Jurkat, Clone E6-1 (cell line): ENCODE measurements around the gene SERPINA3. TPM values are rescaled to one million over a fixed set of nuclear protein-coding genes. Genes with fewer than 3 reads are reported as not detected.
"Not testable (repeated sequence)": the region's sequence is repeated elsewhere in the genome, so short reads cannot be mapped to it uniquely, and the experiment has no call there.

ENCODE experiments used
- DNase-seq: peaks from one replicate; pipeline ENCODE4 v3.0.0-alpha.2; 2011; ENCODE audit warnings: low read depth, low spot score
- H3K4me3 ChIP-seq: 2 replicates; pipeline ENCODE4 v1.5.1; 2011; ENCODE audit warnings: mild to moderate bottlenecking, low read length, control low read depth, moderate library complexity
- polyA plus RNA-seq: library from polyadenylated mRNA; unstranded; fragments of >200 nt; gene quantifications from one replicate; pipeline ENCODE4 v1.2.1, GENCODE V29; 2012; ENCODE audit warnings: missing spikeins; ENCODE audit not compliant: insufficient read length, insufficient read depth

Gene SERPINA3
- not detected for polyA plus RNA-seq

DNA sequence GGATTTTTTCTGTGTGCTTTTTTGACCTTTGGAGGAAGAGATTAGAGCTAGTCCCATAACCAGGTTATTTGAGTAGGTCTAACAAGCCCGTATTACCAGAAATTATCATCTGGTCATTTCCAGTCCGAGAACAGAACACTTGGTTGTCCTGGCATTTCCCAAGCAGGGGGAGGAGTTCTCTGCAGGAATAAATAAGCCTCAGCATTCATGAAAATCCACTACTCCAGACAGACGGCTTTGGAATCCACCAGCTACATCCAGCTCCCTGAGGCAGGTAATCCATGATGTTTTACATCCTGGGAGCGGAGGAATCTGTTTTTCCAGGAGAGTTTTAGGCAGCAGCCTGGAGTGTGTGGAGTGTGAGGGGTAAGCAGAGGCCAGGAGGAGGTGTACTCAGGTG, at the start of gene SERPINA3:
TSS of gene SERPINA3 (plus strand) at position 218 of the 400 bp plus-strand sequence. CDS start 2,051 bp downstream, outside the sequence.
- no peak for DNase-seq
- H3K4me3 ChIP-seq: no peak within 1 kb of the TSS

- H3K4me3 ChIP-seq: no peak overlapping the region
- DNase-seq: no peak
These were observed 49.0 kb upstream of the SERPINA3 start for GRCh38 chr14:94562941-94563883.

GRCh38 chr14:94564381-94564780, 47.8 kb upstream of the SERPINA3 start:
- no peak for DNase-seq
- no peak overlapping the region for H3K4me3 ChIP-seq

DNA sequence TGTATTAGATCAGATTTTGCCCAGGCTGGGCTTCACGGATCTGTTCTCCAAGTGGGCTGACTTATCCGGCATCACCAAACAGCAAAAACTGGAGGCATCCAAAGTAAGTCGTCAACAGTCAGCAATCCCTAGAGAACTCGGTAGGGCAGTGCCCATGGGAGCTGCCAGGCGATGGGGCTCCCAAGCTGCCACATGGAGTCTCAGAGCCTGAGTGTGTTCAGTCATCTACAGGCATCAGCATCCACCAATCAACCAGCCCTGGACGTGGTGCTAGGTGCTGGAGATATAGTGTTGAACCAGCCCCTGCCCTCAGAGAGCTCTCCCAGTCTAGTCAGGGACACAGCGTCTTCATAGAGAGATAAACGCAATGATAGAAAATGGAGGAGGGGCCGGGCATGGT, 44.0 kb upstream of the SERPINA3 start:
- no peak for DNase-seq
- H3K4me3 ChIP-seq: no peak overlapping the region

- no peak overlapping the region for H3K4me3 ChIP-seq
- no peak for DNase-seq
These were observed 42.7 kb upstream of the SERPINA3 start for GRCh38 chr14:94569381-94570001.

DNA sequence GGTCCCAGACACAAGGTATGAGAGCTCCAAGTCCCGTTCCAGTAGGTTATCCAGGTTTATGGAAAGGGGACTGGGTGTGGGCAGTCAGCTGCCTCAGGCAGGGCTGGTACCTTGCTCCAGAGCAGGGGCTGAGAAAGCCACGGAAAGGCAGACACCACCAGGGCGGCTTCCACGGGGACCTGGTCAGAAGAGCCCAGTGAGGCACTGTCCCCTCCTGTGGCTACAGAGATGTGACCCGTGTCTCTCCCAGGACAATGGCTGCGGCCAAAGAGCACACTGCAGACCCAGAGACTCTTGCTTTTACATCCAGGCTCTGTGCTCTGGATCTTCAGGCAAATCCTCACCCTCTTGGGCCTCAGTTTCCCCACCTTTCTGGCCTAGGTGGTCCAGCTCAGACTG, 42.2 kb upstream of the SERPINA3 start:
- no peak for DNase-seq
- no peak overlapping the region for H3K4me3 ChIP-seq

GRCh38 chr14:94570440-94570839, 41.8 kb upstream of the SERPINA3 start:
- no peak for DNase-seq

GRCh38 chr14:94571395-94571794, 40.8 kb upstream of the SERPINA3 start:
- DNase-seq: no peak
- H3K4me3 ChIP-seq: no peak overlapping the region

More at GRCh38 chr14:94570440-94570839, 41.8 kb upstream of the SERPINA3 start:
- no peak overlapping the region for H3K4me3 ChIP-seq

DNA sequence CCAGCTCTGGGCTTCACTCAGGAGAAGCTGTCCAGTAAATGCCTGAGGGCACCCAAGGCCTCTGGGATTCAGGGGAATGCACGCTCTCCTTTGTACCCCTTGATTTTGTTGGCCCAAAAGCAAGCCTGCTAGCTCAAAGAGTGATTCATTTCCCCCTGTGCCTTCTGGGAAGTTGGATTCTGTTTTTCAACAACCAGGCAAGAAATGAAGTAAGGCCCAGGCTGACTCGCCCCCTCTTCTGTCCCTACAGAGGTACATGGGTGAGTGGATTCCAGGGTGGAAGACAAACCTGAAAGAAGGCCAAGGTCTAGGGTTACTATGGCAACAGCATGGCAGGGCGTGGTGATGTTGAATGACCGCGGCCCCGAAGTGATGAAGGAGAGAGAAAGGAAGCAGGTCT, 40.2 kb upstream of the SERPINA3 start:
- H3K4me3 ChIP-seq: no peak overlapping the region
- no peak for DNase-seq

DNA sequence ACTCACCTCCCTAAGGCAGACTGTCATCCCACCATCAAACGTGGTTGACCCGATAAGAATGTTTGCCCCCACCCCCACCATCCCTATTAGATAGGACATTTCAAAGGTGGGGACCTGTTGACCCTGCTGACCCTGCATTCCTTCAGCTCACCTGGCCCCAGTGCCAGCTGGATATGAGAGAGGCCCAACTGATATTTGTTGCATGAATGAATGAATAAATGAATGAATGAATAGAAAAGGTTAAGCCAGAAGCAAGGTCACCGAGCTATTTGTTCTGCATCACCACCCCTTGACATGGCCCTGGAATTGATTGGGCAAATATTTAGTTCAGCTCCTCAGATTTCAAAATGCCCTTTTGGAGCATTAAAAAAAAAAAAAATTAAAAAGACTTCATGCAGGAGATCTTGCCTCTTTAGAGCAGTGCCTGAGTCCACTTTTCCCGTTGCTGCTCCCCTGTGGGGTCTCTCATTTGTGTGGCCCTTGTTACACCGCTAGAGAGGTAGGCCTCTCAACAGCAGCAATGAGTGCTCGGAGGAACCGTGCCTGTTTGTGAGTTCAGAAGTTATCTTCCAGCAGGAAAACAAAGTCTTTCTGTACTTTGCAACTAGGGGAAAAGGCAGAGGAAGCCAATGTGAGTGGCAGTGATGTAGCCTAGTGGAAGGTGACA, 39.4 kb upstream of the SERPINA3 start:
- no peak for DNase-seq
- no peak overlapping the region for H3K4me3 ChIP-seq

- DNase-seq: no peak
- H3K4me3 ChIP-seq: no peak overlapping the region
These were observed 38.5 kb upstream of the SERPINA3 start for GRCh38 chr14:94573475-94574277.

DNA sequence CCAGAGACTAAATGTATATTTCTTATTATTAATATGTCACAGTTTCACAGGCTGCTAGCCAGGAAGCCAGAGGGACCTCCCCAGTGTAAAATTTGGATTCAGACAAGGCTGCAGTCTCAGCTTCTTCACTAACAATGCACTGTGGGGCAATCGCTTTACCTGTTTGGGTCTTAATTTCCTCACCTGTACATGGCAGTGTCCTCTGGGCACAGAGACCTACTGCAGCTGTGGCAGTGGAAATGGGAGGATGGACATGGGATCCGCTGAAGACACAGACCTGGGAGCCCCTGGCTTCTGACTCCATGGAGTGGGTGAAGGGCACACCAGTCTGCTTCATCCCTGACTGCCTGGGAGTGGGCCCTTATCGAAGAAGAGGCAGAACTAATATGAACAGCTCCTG, 37.9 kb upstream of the SERPINA3 start:
- DNase-seq: no peak
- H3K4me3 ChIP-seq: no peak overlapping the region

- H3K4me3 ChIP-seq: no peak overlapping the region
- no peak for DNase-seq
These were observed 36.2 kb upstream of the SERPINA3 start for GRCh38 chr14:94575730-94576585.

DNA sequence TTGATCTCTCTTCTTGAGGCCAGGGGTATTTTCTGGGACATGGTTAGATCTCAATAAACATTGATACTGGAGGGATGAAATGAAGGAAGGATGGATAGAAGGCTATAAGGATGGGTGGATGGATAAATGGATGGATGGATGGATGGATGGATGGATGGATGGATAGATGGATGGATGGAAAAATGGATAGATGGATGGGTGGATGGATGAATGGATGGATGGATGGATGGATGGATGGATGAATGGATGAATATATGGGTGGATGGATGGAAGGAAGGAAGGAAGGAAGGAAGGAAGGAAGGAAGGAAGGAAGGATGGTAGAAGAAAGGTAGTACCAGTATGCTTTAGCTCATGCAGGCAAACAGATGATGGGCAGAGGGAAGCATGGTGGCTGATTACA, 34.7 kb upstream of the SERPINA3 start:
- not testable (repeated sequence) for DNase-seq, H3K4me3 ChIP-seq

- no peak for DNase-seq
- H3K4me3 ChIP-seq: no peak overlapping the region
These were observed 33.5 kb upstream of the SERPINA3 start for GRCh38 chr14:94578712-94579111.

DNA sequence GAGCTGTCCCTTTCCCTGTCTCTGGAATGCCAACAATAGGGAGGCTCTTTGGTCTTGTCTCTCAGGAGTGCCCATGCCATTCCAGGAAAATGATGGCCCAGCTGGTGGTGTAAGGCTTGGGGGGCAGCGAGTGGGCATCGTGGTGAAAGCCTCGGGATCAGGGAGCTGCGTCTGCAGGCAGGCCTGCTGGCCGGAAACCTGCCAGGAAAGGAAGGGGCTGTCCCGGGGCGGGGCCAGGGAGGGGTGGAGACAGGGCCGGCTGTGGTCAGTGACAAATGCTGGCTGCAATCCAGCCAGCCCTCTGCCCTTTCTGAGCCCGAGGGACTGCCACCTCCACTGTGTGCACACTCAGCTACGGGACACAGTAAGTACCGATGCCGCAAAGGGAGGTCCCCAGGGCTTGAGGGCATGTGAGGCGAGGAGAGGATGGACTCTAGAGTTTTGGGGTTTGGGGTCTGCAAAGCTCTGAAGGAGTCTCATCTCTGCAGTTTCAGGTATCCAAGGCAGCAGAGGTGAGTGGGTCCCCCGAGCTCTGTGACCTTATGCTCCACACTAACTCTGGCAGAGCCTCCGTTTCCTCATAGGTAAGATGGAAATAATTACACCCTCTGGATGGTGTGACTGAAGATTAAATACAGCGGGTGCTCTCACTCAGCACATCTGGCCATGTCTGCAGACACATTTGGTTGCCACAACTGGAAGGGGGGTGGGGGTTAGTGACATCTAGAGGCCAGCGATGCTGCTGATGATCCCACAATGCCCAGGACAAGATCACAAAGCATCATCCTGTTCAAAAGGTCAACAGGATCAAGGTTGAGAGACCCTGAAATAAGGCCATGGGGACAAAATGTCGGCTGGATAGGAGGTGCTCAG, 30.8 kb upstream of the SERPINA3 start, which contains the start of gene SERPINA5:
TSS of gene SERPINA5 (plus strand) at position 300 of the 873 bp plus-strand sequence. CDS start 5,937 bp downstream, outside the sequence.
- H3K4me3 ChIP-seq: no peak within 1 kb of the TSS
- DNase-seq: no peak

- no peak for DNase-seq
- no peak overlapping the region for H3K4me3 ChIP-seq
These were observed 29.9 kb upstream of the SERPINA3 start for GRCh38 chr14:94582199-94582750.
